Ishikawa (cell line): Measurements from ENCODE around the gene TCF4.

Experiments used
- CEBPB ChIP-seq: IDR thresholded peaks from 2 replicates; pipeline ENCODE4 v1.6.1; 2012
- CREB1 ChIP-seq: IDR thresholded peaks from 2 replicates; pipeline ENCODE4 v1.6.1; 2012; ENCODE audit warnings: low read depth
- EGR1 ChIP-seq: IDR thresholded peaks from 2 replicates; pipeline ENCODE4 v1.6.1; 2012
- EP300 ChIP-seq: IDR thresholded peaks from 2 replicates; pipeline ENCODE4 v1.6.1; 2012; ENCODE audit warnings: borderline replicate concordance
- FOXM1 ChIP-seq: IDR thresholded peaks from 2 replicates; pipeline ENCODE4 v1.6.1; 2012; ENCODE audit warnings: low read depth, borderline replicate concordance
- MAX ChIP-seq: IDR thresholded peaks from 2 replicates; pipeline ENCODE4 v1.6.1; 2012
- NFIC ChIP-seq: IDR thresholded peaks from 2 replicates; pipeline ENCODE4 v1.6.1; 2012
- RAD21 ChIP-seq: IDR thresholded peaks from 2 replicates; pipeline ENCODE4 v1.6.1; 2012; ENCODE audit warnings: low read depth
- REST ChIP-seq: IDR thresholded peaks from 2 replicates; pipeline ENCODE4 v1.6.1; 2012; ENCODE audit warnings: low read depth, mild to moderate bottlenecking
- TAF1 ChIP-seq: IDR thresholded peaks from 2 replicates; pipeline ENCODE4 v1.6.1; 2012; ENCODE audit warnings: low read depth, mild to moderate bottlenecking
- TCF12 ChIP-seq: IDR thresholded peaks from 2 replicates; pipeline ENCODE4 v1.6.1; 2012; ENCODE audit warnings: low read depth
- TEAD4 ChIP-seq: IDR thresholded peaks from 2 replicates; pipeline ENCODE4 v1.6.1; 2012
- USF1 ChIP-seq: IDR thresholded peaks from 2 replicates; pipeline ENCODE4 v1.6.1; 2012
- YY1 ChIP-seq: IDR thresholded peaks from 2 replicates; pipeline ENCODE4 v1.6.1; 2012; ENCODE audit warnings: low read depth
- ZBTB7A ChIP-seq: IDR thresholded peaks from 2 replicates; pipeline ENCODE4 v1.6.1; 2012; ENCODE audit warnings: low read depth

Gene TCF4

GRCh38 chr18:55206927-55207326, 381.1 kb downstream of the TCF4 start:
- no peak for TF ChIP-seq EP300
- TF ChIP-seq NFIC = no peak
- no peak for TF ChIP-seq EGR1
- TF ChIP-seq TAF1 = no peak

GRCh38 chr18:55202232-55202917, 385.6 kb downstream of the TCF4 start:
- no peak for TF ChIP-seq CREB1
- no peak for TF ChIP-seq REST
- no peak for TF ChIP-seq TAF1
- no peak for TF ChIP-seq ZBTB7A

GRCh38 chr18:55199291-55199963, 388.6 kb downstream of the TCF4 start:
- TF ChIP-seq RAD21 = no peak
- TF ChIP-seq REST = no peak
- no peak for TF ChIP-seq FOXM1
- no peak for TF ChIP-seq ZBTB7A
- no peak for TF ChIP-seq EP300
- no peak for TF ChIP-seq TAF1
- no peak for TF ChIP-seq CEBPB
- no peak for TF ChIP-seq USF1
- TF ChIP-seq NFIC = no peak
- no peak for TF ChIP-seq EGR1
- TF ChIP-seq YY1 = no peak
- TF ChIP-seq MAX = no peak

GRCh38 chr18:55195863-55196262, 392.1 kb downstream of the TCF4 start:
- no peak for TF ChIP-seq MAX

- TF ChIP-seq RAD21 = no peak
- no peak for TF ChIP-seq YY1
- TF ChIP-seq USF1 = no peak
Observed at GRCh38 chr18:55189972-55190371, 398.0 kb downstream of the TCF4 start.

- TF ChIP-seq USF1 (no peak), FOXM1 (no peak), CREB1 (no peak), TEAD4 (no peak), CEBPB (no peak), MAX (no peak), EP300 (no peak), TCF12 (no peak), RAD21 (no peak), TAF1 (no peak), ZBTB7A (no peak), YY1 (no peak)
Observed at GRCh38 chr18:55186588-55186987, 401.4 kb downstream of the TCF4 start.

GRCh38 chr18:55185391-55185790, 402.6 kb downstream of the TCF4 start:
- TF ChIP-seq USF1 = no peak
- no peak for TF ChIP-seq RAD21
- TF ChIP-seq MAX = no peak
- TF ChIP-seq NFIC = no peak
- TF ChIP-seq REST = no peak
- TF ChIP-seq TEAD4 = no peak
- no peak for TF ChIP-seq ZBTB7A
- TF ChIP-seq TAF1 = no peak
- TF ChIP-seq YY1 = no peak
- TF ChIP-seq EGR1 = no peak
- TF ChIP-seq TCF12 = no peak
- TF ChIP-seq FOXM1 = no peak
- no peak for TF ChIP-seq EP300
- no peak for TF ChIP-seq CREB1
- TF ChIP-seq CEBPB = no peak
